ENCODE data around the gene ZSCAN16. TPM values are rescaled to one million over a fixed set of nuclear protein-coding genes. Genes with fewer than 3 reads are reported as not detected.
A peak's percentile ranks its signal among the peaks of the same experiment; 100 is the strongest.

ZSCAN16 gene
- total and polyA plus RNA-seq, 2 of the 13 experiments (the other 11 are each of a cell fraction or from before 2014, with no cell fraction given) = 5.7 to 12.7 TPM

DNA sequence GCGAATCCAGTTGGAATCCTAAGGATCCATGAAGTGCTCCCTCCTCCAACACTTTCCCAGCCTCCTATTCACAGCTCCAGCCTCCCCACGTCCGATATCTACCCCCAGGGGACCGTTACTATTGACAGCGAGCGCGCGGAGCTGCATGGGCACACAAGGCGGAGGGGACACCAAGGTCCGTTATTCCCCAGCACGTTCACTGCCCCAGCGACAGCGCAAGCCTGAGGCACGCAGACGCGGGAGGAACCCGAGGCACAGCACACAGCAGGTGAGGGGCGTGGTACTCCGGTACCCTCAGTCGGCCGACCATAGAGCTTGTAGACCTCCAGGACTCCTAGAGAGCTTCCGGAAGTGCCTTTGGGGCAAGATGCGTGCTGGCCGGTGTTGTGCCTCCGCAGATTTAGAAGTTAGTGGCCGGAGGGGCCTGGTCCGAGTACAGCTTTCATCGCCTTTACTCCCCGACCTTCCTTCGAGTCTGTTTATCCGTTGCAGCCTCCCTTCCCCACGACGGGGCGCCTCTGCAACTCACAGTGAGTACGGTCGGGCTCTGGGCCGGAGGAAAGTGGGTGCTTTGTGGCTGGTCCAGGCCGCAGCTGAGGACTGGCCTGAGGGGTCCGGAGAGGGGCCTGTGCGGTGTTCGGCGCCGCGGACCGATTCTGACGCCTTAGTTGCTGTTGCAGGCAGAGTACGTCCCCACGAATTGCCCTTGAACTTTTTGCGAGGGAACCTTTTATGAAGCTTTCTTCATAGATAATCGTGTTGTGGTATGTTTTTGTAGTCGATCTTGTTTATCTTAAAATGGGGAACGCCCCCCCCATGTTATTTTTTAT, 17.3 kb downstream of the ZSCAN16 start, which contains the start of gene ZKSCAN8 (continued):
- TF ChIP-seq, protein P1, sequence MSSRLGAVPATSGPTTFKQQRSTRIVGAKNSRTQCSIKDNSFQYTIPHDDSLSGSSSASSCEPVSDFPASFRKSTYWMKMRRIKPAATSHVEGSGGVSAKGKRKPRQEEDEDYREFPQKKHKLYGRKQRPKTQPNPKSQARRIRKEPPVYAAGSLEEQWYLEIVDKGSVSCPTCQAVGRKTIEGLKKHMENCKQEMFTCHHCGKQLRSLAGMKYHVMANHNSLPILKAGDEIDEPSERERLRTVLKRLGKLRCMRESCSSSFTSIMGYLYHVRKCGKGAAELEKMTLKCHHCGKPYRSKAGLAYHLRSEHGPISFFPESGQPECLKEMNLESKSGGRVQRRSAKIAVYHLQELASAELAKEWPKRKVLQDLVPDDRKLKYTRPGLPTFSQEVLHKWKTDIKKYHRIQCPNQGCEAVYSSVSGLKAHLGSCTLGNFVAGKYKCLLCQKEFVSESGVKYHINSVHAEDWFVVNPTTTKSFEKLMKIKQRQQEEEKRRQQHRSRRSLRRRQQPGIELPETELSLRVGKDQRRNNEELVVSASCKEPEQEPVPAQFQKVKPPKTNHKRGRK (CRISPR knock-in tag; IDR thresholded peaks at IDR 0.05) = peak; percentile 95
- TF ChIP-seq CBX2 (IDR thresholded peaks at IDR 0.05; ENCODE audit: low read depth, low read length) (no peak), CBX2 (CRISPR knock-in tag; IDR thresholded peaks at IDR 0.05; ENCODE audit: low read depth) (peak; percentile 23; the same call in 1 of the 2 replicates), STAT5B (CRISPR knock-in tag; IDR thresholded peaks at IDR 0.05) (no peak; the same call in 1 of the 2 replicates), TCF12 (IDR thresholded peaks at IDR 0.05) (no peak), TCF12 (CRISPR knock-in tag; IDR thresholded peaks at IDR 0.05) (peak; percentile 90), POLR2AphosphoS5 (IDR thresholded peaks at IDR 0.05; ENCODE audit: low read depth, low read length) (peak; percentile 96), KLF6 (CRISPR knock-in tag; IDR thresholded peaks at IDR 0.05) (peak; percentile 94; the same call in 1 of the 2 replicates), ZNF577 (CRISPR knock-in tag; IDR thresholded peaks at IDR 0.05; ENCODE audit: borderline replicate concordance, low read depth) (peak; percentile 47; the same call in 1 of the 2 replicates), ZNF678 (CRISPR knock-in tag; IDR thresholded peaks at IDR 0.05) (peak; percentile 90; the same call in 1 of the 2 replicates), ZNF724P (CRISPR knock-in tag; IDR thresholded peaks at IDR 0.05; ENCODE audit: borderline replicate concordance) (no peak), ARNT2 (CRISPR knock-in tag; IDR thresholded peaks at IDR 0.05; ENCODE audit: low read depth) (peak; percentile 75)
- TF ChIP-seq, protein P2, sequence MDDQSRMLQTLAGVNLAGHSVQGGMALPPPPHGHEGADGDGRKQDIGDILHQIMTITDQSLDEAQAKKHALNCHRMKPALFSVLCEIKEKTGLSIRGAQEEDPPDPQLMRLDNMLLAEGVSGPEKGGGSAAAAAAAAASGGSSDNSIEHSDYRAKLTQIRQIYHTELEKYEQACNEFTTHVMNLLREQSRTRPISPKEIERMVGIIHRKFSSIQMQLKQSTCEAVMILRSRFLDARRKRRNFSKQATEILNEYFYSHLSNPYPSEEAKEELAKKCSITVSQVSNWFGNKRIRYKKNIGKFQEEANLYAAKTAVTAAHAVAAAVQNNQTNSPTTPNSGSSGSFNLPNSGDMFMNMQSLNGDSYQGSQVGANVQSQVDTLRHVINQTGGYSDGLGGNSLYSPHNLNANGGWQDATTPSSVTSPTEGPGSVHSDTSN (CRISPR knock-in tag; IDR thresholded peaks at IDR 0.05; ENCODE audit: borderline replicate concordance) = no peak; the same call in 1 of the 2 replicates
- TF ChIP-seq, protein P3, sequence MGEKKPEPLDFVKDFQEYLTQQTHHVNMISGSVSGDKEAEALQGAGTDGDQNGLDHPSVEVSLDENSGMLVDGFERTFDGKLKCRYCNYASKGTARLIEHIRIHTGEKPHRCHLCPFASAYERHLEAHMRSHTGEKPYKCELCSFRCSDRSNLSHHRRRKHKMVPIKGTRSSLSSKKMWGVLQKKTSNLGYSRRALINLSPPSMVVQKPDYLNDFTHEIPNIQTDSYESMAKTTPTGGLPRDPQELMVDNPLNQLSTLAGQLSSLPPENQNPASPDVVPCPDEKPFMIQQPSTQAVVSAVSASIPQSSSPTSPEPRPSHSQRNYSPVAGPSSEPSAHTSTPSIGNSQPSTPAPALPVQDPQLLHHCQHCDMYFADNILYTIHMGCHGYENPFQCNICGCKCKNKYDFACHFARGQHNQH (CRISPR knock-in tag; IDR thresholded peaks at IDR 0.05) = peak; percentile 95
- TF ChIP-seq, protein P4, sequence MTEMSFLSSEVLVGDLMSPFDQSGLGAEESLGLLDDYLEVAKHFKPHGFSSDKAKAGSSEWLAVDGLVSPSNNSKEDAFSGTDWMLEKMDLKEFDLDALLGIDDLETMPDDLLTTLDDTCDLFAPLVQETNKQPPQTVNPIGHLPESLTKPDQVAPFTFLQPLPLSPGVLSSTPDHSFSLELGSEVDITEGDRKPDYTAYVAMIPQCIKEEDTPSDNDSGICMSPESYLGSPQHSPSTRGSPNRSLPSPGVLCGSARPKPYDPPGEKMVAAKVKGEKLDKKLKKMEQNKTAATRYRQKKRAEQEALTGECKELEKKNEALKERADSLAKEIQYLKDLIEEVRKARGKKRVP (CRISPR knock-in tag; IDR thresholded peaks at IDR 0.05) = peak in 1 of 2 experiments; percentile 70; a peak in 2 of 4 replicates
- TF ChIP-seq, protein P5, sequence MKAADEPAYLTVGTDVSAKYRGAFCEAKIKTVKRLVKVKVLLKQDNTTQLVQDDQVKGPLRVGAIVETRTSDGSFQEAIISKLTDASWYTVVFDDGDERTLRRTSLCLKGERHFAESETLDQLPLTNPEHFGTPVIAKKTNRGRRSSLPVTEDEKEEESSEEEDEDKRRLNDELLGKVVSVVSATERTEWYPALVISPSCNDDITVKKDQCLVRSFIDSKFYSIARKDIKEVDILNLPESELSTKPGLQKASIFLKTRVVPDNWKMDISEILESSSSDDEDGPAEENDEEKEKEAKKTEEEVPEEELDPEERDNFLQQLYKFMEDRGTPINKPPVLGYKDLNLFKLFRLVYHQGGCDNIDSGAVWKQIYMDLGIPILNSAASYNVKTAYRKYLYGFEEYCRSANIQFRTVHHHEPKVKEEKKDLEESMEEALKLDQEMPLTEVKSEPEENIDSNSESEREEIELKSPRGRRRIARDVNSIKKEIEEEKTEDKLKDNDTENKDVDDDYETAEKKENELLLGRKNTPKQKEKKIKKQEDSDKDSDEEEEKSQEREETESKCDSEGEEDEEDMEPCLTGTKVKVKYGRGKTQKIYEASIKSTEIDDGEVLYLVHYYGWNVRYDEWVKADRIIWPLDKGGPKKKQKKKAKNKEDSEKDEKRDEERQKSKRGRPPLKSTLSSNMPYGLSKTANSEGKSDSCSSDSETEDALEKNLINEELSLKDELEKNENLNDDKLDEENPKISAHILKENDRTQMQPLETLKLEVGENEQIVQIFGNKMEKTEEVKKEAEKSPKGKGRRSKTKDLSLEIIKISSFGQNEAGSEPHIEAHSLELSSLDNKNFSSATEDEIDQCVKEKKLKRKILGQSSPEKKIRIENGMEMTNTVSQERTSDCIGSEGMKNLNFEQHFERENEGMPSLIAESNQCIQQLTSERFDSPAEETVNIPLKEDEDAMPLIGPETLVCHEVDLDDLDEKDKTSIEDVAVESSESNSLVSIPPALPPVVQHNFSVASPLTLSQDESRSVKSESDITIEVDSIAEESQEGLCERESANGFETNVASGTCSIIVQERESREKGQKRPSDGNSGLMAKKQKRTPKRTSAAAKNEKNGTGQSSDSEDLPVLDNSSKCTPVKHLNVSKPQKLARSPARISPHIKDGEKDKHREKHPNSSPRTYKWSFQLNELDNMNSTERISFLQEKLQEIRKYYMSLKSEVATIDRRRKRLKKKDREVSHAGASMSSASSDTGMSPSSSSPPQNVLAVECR (CRISPR knock-in tag; IDR thresholded peaks at IDR 0.05; ENCODE audit: borderline replicate concordance) = peak; percentile 100
- TF ChIP-seq, protein P6, sequence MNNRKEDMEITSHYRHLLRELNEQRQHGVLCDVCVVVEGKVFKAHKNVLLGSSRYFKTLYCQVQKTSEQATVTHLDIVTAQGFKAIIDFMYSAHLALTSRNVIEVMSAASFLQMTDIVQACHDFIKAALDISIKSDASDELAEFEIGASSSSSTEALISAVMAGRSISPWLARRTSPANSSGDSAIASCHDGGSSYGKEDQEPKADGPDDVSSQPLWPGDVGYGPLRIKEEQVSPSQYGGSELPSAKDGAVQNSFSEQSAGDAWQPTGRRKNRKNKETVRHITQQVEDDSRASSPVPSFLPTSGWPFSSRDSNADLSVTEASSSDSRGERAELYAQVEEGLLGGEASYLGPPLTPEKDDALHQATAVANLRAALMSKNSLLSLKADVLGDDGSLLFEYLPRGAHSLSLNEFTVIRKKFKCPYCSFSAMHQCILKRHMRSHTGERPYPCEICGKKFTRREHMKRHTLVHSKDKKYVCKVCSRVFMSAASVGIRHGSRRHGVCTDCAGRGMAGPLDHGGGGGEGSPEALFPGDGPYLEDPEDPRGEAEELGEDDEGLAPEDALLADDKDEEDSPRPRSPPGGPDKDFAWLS (CRISPR knock-in tag; IDR thresholded peaks at IDR 0.05; ENCODE audit: borderline replicate concordance) = peak; percentile 91; the same call in 1 of the 2 replicates
